IMR-90 (cell line): Measurements from ENCODE around the gene C17orf67. TPM values are rescaled to one million over a fixed set of nuclear protein-coding genes. Genes with fewer than 3 reads are reported as not detected.

Experiments
- ATAC-seq: fragments of 200-7000 bp; cut with Tn5 transposase; 2 replicates; pipeline ENCODE4 v1.9.1; 2020; ENCODE audit warnings: low read depth, mild to moderate bottlenecking, moderate library complexity
- BruUV-seq: library from RNA; stranded (reverse); fragments of 400-500 nt; replicated peaks from 2 replicates; lab custom pipeline; 2021; lab: Mats Ljungman, UMichigan
- CTCF ChIA-PET: fragments of 300-600 bp; formaldehyde crosslinking; extraction: SDS; loops from one replicate; lab custom pipeline; 2021; ENCODE audit warnings: antibody characterized with exemption; lab: Yijun Ruan, JAX
- POLR2A ChIA-PET: fragments of 300-600 bp; sonication (Branson Sonifier 250); formaldehyde crosslinking; loops from one replicate; lab custom pipeline; 2022; ENCODE audit warnings: antibody characterized with exemption; ENCODE audit not compliant: unreplicated experiment; lab: Charles Lee
- DNase-seq: peaks from one replicate; pipeline ENCODE4 v3.0.0; 2013
- H2AFZ ChIP-seq: replicated peaks from 2 replicates; pipeline ENCODE3; 2013; ENCODE audit warnings: low read length, mild to moderate bottlenecking; ENCODE audit not compliant: poor library complexity
- H2AK5ac ChIP-seq: 2 replicates; pipeline ENCODE4 v1.6.1; 2013; ENCODE audit warnings: low read depth, low read length, inconsistent platforms
- H2AK9ac ChIP-seq: replicated peaks from 2 replicates; pipeline ENCODE3; 2013; ENCODE audit warnings: mild to moderate bottlenecking, low read depth, low read length, moderate library complexity; ENCODE audit not compliant: poor library complexity
- H2BK120ac ChIP-seq: 2 replicates; pipeline ENCODE4 v1.6.1; 2013; ENCODE audit warnings: low read depth, low read length, inconsistent platforms
- H2BK15ac ChIP-seq: 3 replicates; pipeline ENCODE4 v1.6.1; 2013; ENCODE audit warnings: low read depth, low read length, inconsistent platforms
- H2BK20ac ChIP-seq: 2 replicates; pipeline ENCODE4 v1.6.1; 2013; ENCODE audit warnings: low read depth, mild to moderate bottlenecking, inconsistent platforms, low read length, moderate library complexity
- H2BK5ac ChIP-seq: 2 replicates; pipeline ENCODE4 v1.6.1; 2013; ENCODE audit warnings: mild to moderate bottlenecking, low read depth, low read length, inconsistent platforms; ENCODE audit not compliant: poor library complexity, severe bottlenecking
- H3K14ac ChIP-seq: replicated peaks from 2 replicates; pipeline ENCODE4 v1.6.1; 2013; ENCODE audit warnings: low read depth, low read length, inconsistent platforms
- H3K18ac ChIP-seq: 2 replicates; pipeline ENCODE4 v1.6.1; 2013; ENCODE audit warnings: low read depth, low read length, control low read depth
- H3K23ac ChIP-seq: 2 replicates; pipeline ENCODE4 v1.6.1; 2013; ENCODE audit warnings: low read depth, low read length, inconsistent platforms
- H3K27ac ChIP-seq: 2 replicates; pipeline ENCODE4 v1.5.1; 2013; ENCODE audit warnings: mild to moderate bottlenecking, control low read depth, low read length; ENCODE audit not compliant: insufficient read depth
- H3K27me3 ChIP-seq: 2 replicates; pipeline ENCODE4 v1.6.1; 2013; ENCODE audit warnings: low read length; ENCODE audit not compliant: control insufficient read depth, insufficient read depth
- H3K36me3 ChIP-seq: 2 replicates; pipeline ENCODE4 v1.6.1; 2013; ENCODE audit warnings: low read length, mixed read lengths; ENCODE audit not compliant: control insufficient read depth, insufficient read depth
- H3K4ac ChIP-seq: 2 replicates; pipeline ENCODE4 v1.6.1; 2013; ENCODE audit warnings: low read depth, low read length, inconsistent platforms
- H3K4me1 ChIP-seq: 2 replicates; pipeline ENCODE4 v1.6.1; 2013; ENCODE audit warnings: low read length, mixed read lengths; ENCODE audit not compliant: control insufficient read depth, insufficient read depth
- H3K4me2 ChIP-seq: 2 replicates; pipeline ENCODE4 v1.6.1; 2013; ENCODE audit warnings: low read depth, mild to moderate bottlenecking, control low read depth, low read length, moderate library complexity
- H3K4me3 ChIP-seq: 2 replicates; pipeline ENCODE4 v1.5.1; 2013; ENCODE audit warnings: low read depth, mild to moderate bottlenecking, control low read depth, low read length, moderate library complexity; ENCODE audit not compliant: insufficient read depth
- H3K56ac ChIP-seq: 2 replicates; pipeline ENCODE4 v1.6.1; 2013; ENCODE audit warnings: low read length, inconsistent platforms; ENCODE audit not compliant: insufficient read depth; ENCODE audit errors: extremely low read depth
- H3K79me1 ChIP-seq, 2 experiments: 2 replicates each; pipeline ENCODE4 v1.6.1; 2013; ENCODE audit warnings: low read length in 2 of 2, inconsistent platforms in 1 of 2, low read depth in 1 of 2
- H3K9ac ChIP-seq: 2 replicates; pipeline ENCODE4 v1.6.1; 2013; ENCODE audit warnings: low read depth, low read length, control low read depth
- H3K9me1 ChIP-seq: 2 replicates; pipeline ENCODE4 v1.6.1; 2013; ENCODE audit warnings: low read length, inconsistent platforms; ENCODE audit not compliant: insufficient read depth
- H3K9me3 ChIP-seq: 2 replicates; pipeline ENCODE4 v1.6.1; 2013; ENCODE audit warnings: low read length; ENCODE audit not compliant: control insufficient read depth, insufficient read depth
- H4K20me1 ChIP-seq: 2 replicates; pipeline ENCODE4 v1.6.1; 2013; ENCODE audit warnings: low read length, inconsistent platforms; ENCODE audit not compliant: insufficient read depth
- H4K5ac ChIP-seq: 2 replicates; pipeline ENCODE4 v1.6.1; 2013; ENCODE audit warnings: mild to moderate bottlenecking, low read depth, low read length, control low read depth
- H4K8ac ChIP-seq, 2 experiments: 2 replicates each; pipeline ENCODE4 v1.6.1; 2013; ENCODE audit warnings: low read depth in 2 of 2, low read length in 2 of 2, control low read depth in 1 of 2, inconsistent platforms in 1 of 2
- H4K91ac ChIP-seq: 2 replicates; pipeline ENCODE4 v1.6.1; 2013; ENCODE audit warnings: low read depth, low read length, inconsistent platforms; ENCODE audit not compliant: insufficient read depth
- MAFK ChIP-seq: IDR thresholded peaks from 2 replicates; pipeline ENCODE4 v1.6.1; 2012; ENCODE audit warnings: low read depth, low read length, improper control_type of control experiment
- MXI1 ChIP-seq: IDR thresholded peaks from 2 replicates; pipeline ENCODE4 v1.6.1; 2012; ENCODE audit warnings: low read depth, mild to moderate bottlenecking, low read length, moderate library complexity, borderline replicate concordance
- RAD21 ChIP-seq: IDR thresholded peaks from 2 replicates; pipeline ENCODE4 v1.6.1; 2012; ENCODE audit warnings: low read length, improper control_type of control experiment
- USF2 ChIP-seq: fragments of 150-350 bp; IDR thresholded peaks from 2 replicates; pipeline ENCODE4 v1.6.1; 2017; ENCODE audit warnings: mild to moderate bottlenecking, antibody characterized with exemption, low read length, low read depth
- WGBS, 2 experiments: methylation state at CpG; one replicate each; pipeline versions ENCODE4 v1.1.5 to v1.1.7; 2013; ENCODE audit warnings: missing lambda C conversion rate in 2 of 2; ENCODE audit not compliant: insufficient read length in 1 of 2; ENCODE audit errors: extremely low coverage in 2 of 2; 5-methylcytosine and 5-hydroxymethylcytosine counted together
- dilution Hi-C: fragments of 300-500 bp; cut with HindIII; formaldehyde crosslinking; loops from one replicate; pipeline ENCODE4 v1.14.3; 2018; ENCODE audit warnings: low sequenced_read_pairs; ENCODE audit not compliant: unreplicated experiment
- in situ Hi-C: fragments of 300-500 bp; cut with MboI; formaldehyde crosslinking; loops from 3 replicates; pipeline ENCODE4 v1.14.3; 2019; ENCODE audit warnings: low sequenced_read_pairs, inconsistent platforms, mixed read lengths
- intact Hi-C: fragments of 100-400 bp; cut with micrococcal nuclease; formaldehyde crosslinking; loops from 2 replicates; pipeline ENCODE4 v1.10.0; 2022
- polyA plus RNA-seq, 3 experiments: library from polyadenylated mRNA; depleted of rRNA; stranded (reverse); fragments of >200 nt; gene quantifications; 2 replicates each; pipeline ENCODE4 v1.2.3, GENCODE V29; 2012; ENCODE audit warnings: low replicate concordance in 1 of 3
- total RNA-seq: library from RNA; depleted of rRNA; stranded (reverse); fragments of >200 nt; gene quantifications from 2 replicates; pipeline ENCODE4 v1.2.3, GENCODE V29; 2012

Gene C17orf67
- total and polyA plus RNA-seq, 2 of the 4 experiments (the other 2 are of a cell fraction), result 0.18 to 1.1 TPM

GRCh38 chr17:56850591-56850990 lies 16.9 kb upstream of the C17orf67 start:
- in situ Hi-C loops (no loop called here), dilution Hi-C loops (no loop called here), intact Hi-C loops (no loop called here)
- WGBS, 2 experiments, result 100% methylated on average over 1 of the region's 2 CpGs; no CpG with 5 or more reads in 1 of the 2 experiments
- POLR2A ChIA-PET, result interaction anchor here (0.6 kb wide), 1 partner anchor 31 kb away, joined by 3 read pairs; no protein-coding TSS in a partner anchor
- H3K23ac ChIP-seq, result no peak overlapping the region
- H3K18ac ChIP-seq, result no peak overlapping the region
- H3K9ac ChIP-seq, result no peak overlapping the region
- H3K4me2 ChIP-seq, result no peak overlapping the region
- H3K9me3 ChIP-seq, result no peaks in the 10 kb centered on the region
- no peak overlapping the region for H2AK5ac ChIP-seq
- no peak for ATAC-seq
- no peaks in the 10 kb centered on the region for H3K9me1 ChIP-seq
- no peak for DNase-seq
- H4K20me1 ChIP-seq, result no peaks in the 10 kb centered on the region
- CTCF ChIA-PET, result interaction anchor here (0.6 kb wide), 1 partner anchor 70 kb away, joined by 4 read pairs; no protein-coding TSS in a partner anchor
- H3K56ac ChIP-seq, result no peak overlapping the region
- no peak overlapping the region for H3K4me3 ChIP-seq
- no peak overlapping the region for H2BK20ac ChIP-seq
- no peak for TF ChIP-seq USF2
- no peak for TF ChIP-seq MXI1
- TF ChIP-seq RAD21, result no peak
- TF ChIP-seq MAFK, result peak; percentile 53; the same call in 1 of the 2 replicates
- no peak overlapping the region for H4K91ac ChIP-seq
- H3K4me1 ChIP-seq, result no peaks in the 10 kb centered on the region
- no peak overlapping the region for H2AK9ac ChIP-seq
- H3K14ac ChIP-seq, result no peak overlapping the region
- no peak overlapping the region for H2BK15ac ChIP-seq
- no peaks in the 10 kb centered on the region for H3K27me3 ChIP-seq
- H3K4ac ChIP-seq, result no peak overlapping the region
- no peak overlapping the region for H4K5ac ChIP-seq
- no TSS peak for BruUV-seq
- H2BK5ac ChIP-seq, result no peak overlapping the region
- H3K79me1 ChIP-seq, result no peaks in the 10 kb centered on the region; a peak in 1 of 4 replicates
- no peak overlapping the region for H2AFZ ChIP-seq
- H2BK120ac ChIP-seq, result no peak overlapping the region
- no peak overlapping the region for H4K8ac ChIP-seq
- peaks cover 10% of the 10 kb centered on the region for H3K36me3 ChIP-seq
- H3K27ac ChIP-seq, result no peak overlapping the region
